Measurements from ENCODE around the gene CYTH4. TPM values are rescaled to one million over a fixed set of nuclear protein-coding genes. Genes with fewer than 3 reads are reported as not detected.

CYTH4 gene
- total and polyA plus RNA-seq, 4 donors = 10.5 to 84.2 (median 35.0) TPM

GRCh38 chr22:37314315-37315074 lies 32.2 kb downstream of the CYTH4 start:
- no peaks in the 10 kb centered on the region for H3K36me3 ChIP-seq (ENCODE audit: control insufficient read depth in 4 of 4, insufficient read depth in 4 of 4, low read length in 4 of 4)
- no peaks in the 10 kb centered on the region for H3K27me3 ChIP-seq (ENCODE audit: control insufficient read depth in 3 of 3, insufficient read depth in 3 of 3, low read length in 2 of 3)
- H3K4me1 ChIP-seq (ENCODE audit: control insufficient read depth in 5 of 5, insufficient read depth in 5 of 5, low read length in 5 of 5) = peaks cover 0 to 9% (median 0%) of the 10 kb centered on the region in 5 donors
- no peak overlapping the region for H3K4me3 ChIP-seq
- H3K9me3 ChIP-seq (ENCODE audit: control insufficient read depth in 4 of 4, insufficient read depth in 3 of 4, low read length in 3 of 4) = no peaks in the 10 kb centered on the region
- no peak overlapping the region for H3K27ac ChIP-seq (ENCODE audit: low read depth in 1 of 2, low read length in 1 of 2)
- no peak for TF ChIP-seq CTCF (IDR thresholded peaks at IDR 0.05; ENCODE audit: control extremely low read depth, extremely low read depth)
- WGBS, 2 donors = 30 to 42% methylated on average over 16 of the region's 16 CpGs
- no peak for ATAC-seq (ENCODE audit: insufficient read depth, low FRiP score)
- H3K9ac ChIP-seq (ENCODE audit: insufficient read depth in 1 of 2, low read length in 2 of 2) = no peak overlapping the region
- no peak for DNase-seq

GRCh38 chr22:37316405-37316804 lies 34.1 kb downstream of the CYTH4 start:
- no peaks in the 10 kb centered on the region for H3K27me3 ChIP-seq (ENCODE audit: control insufficient read depth in 3 of 3, insufficient read depth in 3 of 3, low read length in 2 of 3)
- peaks cover 0 to 4% (median 0%) of the 10 kb centered on the region in 5 donors for H3K4me1 ChIP-seq (ENCODE audit: control insufficient read depth in 5 of 5, insufficient read depth in 5 of 5, low read length in 5 of 5)
- 74 to 87% methylated on average over 6 of the region's 6 CpGs for WGBS, 2 donors
- H3K27ac ChIP-seq (ENCODE audit: low read depth in 1 of 2, low read length in 1 of 2) = no peak overlapping the region
- ATAC-seq (ENCODE audit: insufficient read depth, low FRiP score) (no peak), DNase-seq (no peak)
- H3K9me3 ChIP-seq (ENCODE audit: control insufficient read depth in 4 of 4, insufficient read depth in 3 of 4, low read length in 3 of 4) = no peaks in the 10 kb centered on the region
- no peak overlapping the region for H3K9ac ChIP-seq (ENCODE audit: insufficient read depth in 1 of 2, low read length in 2 of 2)
- no peak for TF ChIP-seq CTCF (IDR thresholded peaks at IDR 0.05; ENCODE audit: control extremely low read depth, extremely low read depth)
- H3K36me3 ChIP-seq (ENCODE audit: control insufficient read depth in 4 of 4, insufficient read depth in 4 of 4, low read length in 4 of 4) = no peaks in the 10 kb centered on the region
- no peak overlapping the region for H3K4me3 ChIP-seq

GRCh38 chr22:37316875-37317371 lies 34.6 kb downstream of the CYTH4 start:
- DNase-seq = peak; percentile 80 to 84 (median 84)
- H3K27ac ChIP-seq (ENCODE audit: low read depth in 1 of 2, low read length in 1 of 2) = no peak overlapping the region
- ATAC-seq (ENCODE audit: insufficient read depth, low FRiP score) = peak; percentile 87
- 34 to 45% methylated on average over 11 of the region's 11 CpGs for WGBS, 2 donors
- H3K27me3 ChIP-seq (ENCODE audit: control insufficient read depth in 3 of 3, insufficient read depth in 3 of 3, low read length in 2 of 3) = no peaks in the 10 kb centered on the region
- H3K9ac ChIP-seq (ENCODE audit: insufficient read depth in 1 of 2, low read length in 2 of 2) = no peak overlapping the region
- H3K36me3 ChIP-seq (ENCODE audit: control insufficient read depth in 4 of 4, insufficient read depth in 4 of 4, low read length in 4 of 4) = no peaks in the 10 kb centered on the region
- no peaks in the 10 kb centered on the region for H3K9me3 ChIP-seq (ENCODE audit: control insufficient read depth in 4 of 4, insufficient read depth in 3 of 4, low read length in 3 of 4)
- H3K4me3 ChIP-seq = no peak overlapping the region
- H3K4me1 ChIP-seq (ENCODE audit: control insufficient read depth in 5 of 5, insufficient read depth in 5 of 5, low read length in 5 of 5) = peaks cover 0 to 5% (median 0%) of the 10 kb centered on the region in 5 donors
- TF ChIP-seq CTCF (IDR thresholded peaks at IDR 0.05; ENCODE audit: control extremely low read depth, extremely low read depth) = peak; percentile 96
